Endothelial cell of umbilical vein (primary cell): ENCODE measurements around the gene ELMO2. TPM values are rescaled to one million over a fixed set of nuclear protein-coding genes. Genes with fewer than 3 reads are reported as not detected.

Experiments used
- BruUV-seq: library from RNA; stranded (reverse); fragments of 400-500 nt; replicated peaks from 2 replicates; lab custom pipeline; 2021; lab: Mats Ljungman, UMichigan
- CTCF ChIA-PET: fragments of 300-600, 350-600 bp; sonication (Branson Sonifier 250); formaldehyde crosslinking; loops from one replicate; lab custom pipeline; 2021; ENCODE audit warnings: antibody characterized with exemption, inconsistent platforms; lab: Charles Lee
- POLR2A ChIA-PET: fragments of 300-600, 350-600 bp; sonication (Branson Sonifier 250); formaldehyde crosslinking; loops from one replicate; lab custom pipeline; 2021; ENCODE audit warnings: antibody characterized with exemption, inconsistent platforms; lab: Charles Lee
- DNase-seq: peaks from one replicate; pipeline ENCODE4 v3.0.0-alpha.2; 2011; ENCODE audit warnings: low read depth, low spot score
- FAIRE-seq: peaks from 2 replicates; lab custom pipeline; 2011; peaks lifted over from hg19 to GRCh38; lab: Jason Lieb, UNC
- H2AFZ ChIP-seq: 2 replicates; pipeline ENCODE4 v1.6.0; 2012; ENCODE audit warnings: low read depth, low read length, control low read depth, inconsistent platforms
- H3K27ac ChIP-seq: 2 replicates; pipeline ENCODE4 v1.5.1; 2011; ENCODE audit warnings: low read depth, mild to moderate bottlenecking, control low read depth, low read length, moderate library complexity; ENCODE audit not compliant: insufficient read depth
- H3K27me3 ChIP-seq, 2 experiments: 2 replicates each; pipeline versions ENCODE4 v1.6.0 to v1.6.1; 2011; ENCODE audit warnings: low read length in 2 of 2, mixed read lengths in 1 of 2; ENCODE audit not compliant: control insufficient read depth in 2 of 2, insufficient read depth in 2 of 2
- H3K36me3 ChIP-seq, 2 experiments: 2 replicates in 1 of 2; 3 replicates in 1 of 2; pipeline ENCODE4 v1.5.1; 2011; ENCODE audit warnings: low read length in 2 of 2, mild to moderate bottlenecking in 1 of 2, moderate library complexity in 1 of 2; ENCODE audit not compliant: control insufficient read depth in 2 of 2, insufficient read depth in 2 of 2; ENCODE audit errors: extremely low read depth in 1 of 2
- H3K4me1 ChIP-seq: 3 replicates; pipeline ENCODE4 v1.5.1; 2011; ENCODE audit warnings: mild to moderate bottlenecking, low read length; ENCODE audit not compliant: control insufficient read depth, insufficient read depth; ENCODE audit errors: extremely low read depth
- H3K4me2 ChIP-seq: 2 replicates; pipeline ENCODE4 v1.6.1; 2011; ENCODE audit warnings: low read length, control low read depth, mixed read lengths; ENCODE audit not compliant: insufficient read depth
- H3K4me3 ChIP-seq, 3 experiments: fragments of 200-600 bp in 1 of 3; sonication (generic), shearing (Covaris generic) in 1 of 3; replicated peaks in 1 of 3; 2 replicates each; pipeline ENCODE4 v1.5.1; 2011 to 2016; ENCODE audit warnings: control low read depth in 3 of 3, low read length in 3 of 3, mild to moderate bottlenecking in 2 of 3, inconsistent platforms in 1 of 3, low read depth in 1 of 3, moderate library complexity in 1 of 3; ENCODE audit not compliant: insufficient read depth in 1 of 3
- H3K79me2 ChIP-seq: 2 replicates; pipeline ENCODE4 v1.6.0; 2012; ENCODE audit warnings: low read length, inconsistent platforms; ENCODE audit not compliant: control insufficient read depth, insufficient read depth
- H3K9ac ChIP-seq: replicated peaks from 2 replicates; pipeline ENCODE3; 2011; ENCODE audit warnings: low read length, control low read depth; ENCODE audit not compliant: insufficient read depth; ENCODE audit errors: extremely low read depth
- H3K9me1 ChIP-seq: replicated peaks from 3 replicates; pipeline ENCODE4 v1.6.0; 2011; ENCODE audit warnings: mild to moderate bottlenecking, low read length; ENCODE audit not compliant: control insufficient read depth, insufficient read depth; ENCODE audit errors: extremely low read depth
- H3K9me3 ChIP-seq: replicated peaks from 2 replicates; pipeline ENCODE4 v1.5.1; 2012; ENCODE audit warnings: low read length, inconsistent platforms; ENCODE audit not compliant: control insufficient read depth, insufficient read depth
- H4K20me1 ChIP-seq: replicated peaks from 2 replicates; pipeline ENCODE3; 2011; ENCODE audit warnings: mild to moderate bottlenecking, low read length; ENCODE audit not compliant: control insufficient read depth, insufficient read depth; ENCODE audit errors: extremely low read depth
- CTCF ChIP-seq, 2 donors: IDR thresholded peaks; 1 replicate in 1 of 2; 2 replicates in 1 of 2; pipeline ENCODE4 v1.5.1; 2011; ENCODE audit warnings: low read length in 2 of 2, mild to moderate bottlenecking in 2 of 2, moderate library complexity in 2 of 2, control low read depth in 1 of 2, inconsistent platforms in 1 of 2, low read depth in 1 of 2; ENCODE audit not compliant: insufficient read depth in 1 of 2; ENCODE audit errors: extremely low read depth in 1 of 2
- EZH2 ChIP-seq: IDR thresholded peaks from 2 replicates; pipeline ENCODE4 v1.6.1; 2012; ENCODE audit warnings: borderline replicate concordance, low read depth, mild to moderate bottlenecking, moderate library complexity, low read length, inconsistent platforms; ENCODE audit not compliant: severe bottlenecking
- FOS ChIP-seq: IDR thresholded peaks from 2 replicates; pipeline ENCODE4 v1.6.1; 2011; ENCODE audit warnings: mild to moderate bottlenecking, low read length, moderate library complexity, borderline replicate concordance; ENCODE audit not compliant: insufficient read depth
- GATA2 ChIP-seq: IDR thresholded peaks from 2 replicates; pipeline ENCODE4 v1.7.0; 2011; ENCODE audit warnings: low read depth, mild to moderate bottlenecking, moderate library complexity, mixed read lengths, low read length; ENCODE audit not compliant: insufficient read length, insufficient read depth
- JUN ChIP-seq: IDR thresholded peaks from 2 replicates; pipeline ENCODE4 v1.6.1; 2011; ENCODE audit warnings: borderline replicate concordance, low read depth; ENCODE audit not compliant: insufficient read length, insufficient read depth
- MAX ChIP-seq: IDR thresholded peaks from 2 replicates; pipeline ENCODE4 v1.6.1; 2011; ENCODE audit not compliant: insufficient read depth, insufficient read length
- MYC ChIP-seq: IDR thresholded peaks from one replicate; pipeline ENCODE4 v1.6.1; 2011; ENCODE audit warnings: mild to moderate bottlenecking, low read depth, low read length
- POLR2A ChIP-seq: IDR thresholded peaks from 2 replicates; pipeline ENCODE4 v1.6.1; 2012; ENCODE audit warnings: low read depth, mild to moderate bottlenecking, control low read depth, low read length
- POLR2AphosphoS5 ChIP-seq: IDR thresholded peaks from 2 replicates; pipeline ENCODE4 v1.6.1; 2012; ENCODE audit warnings: low read depth, mild to moderate bottlenecking, control low read depth, low read length, moderate library complexity; ENCODE audit not compliant: insufficient read depth
- dilution Hi-C: fragments of 300-500 bp; cut with MboI; formaldehyde crosslinking; loops from one replicate; pipeline ENCODE4 v1.15.0; 2019; ENCODE audit warnings: low sequenced_read_pairs; ENCODE audit not compliant: extremely low pct_ligation_motif_present
- intact Hi-C: fragments of 100-400 bp; cut with micrococcal nuclease; formaldehyde crosslinking; loops from one replicate; pipeline ENCODE4 v1.10.0; 2022
- polyA plus RNA-seq, 4 experiments: library from polyadenylated mRNA; depleted of rRNA in 3 of 4; stranded (reverse) in 3 of 4; unstranded in 1 of 4; fragments of >200 nt; gene quantifications; 2 replicates each; pipeline versions ENCODE4 v1.2.1 to v1.2.3, GENCODE V29; 2011 to 2012; ENCODE audit warnings: missing spikeins in 1 of 4
- total RNA-seq: library from RNA; stranded (reverse); gene quantifications from 2 replicates; pipeline ENCODE4 v1.2.3, GENCODE V29; 2021

Gene ELMO2
- total and polyA plus RNA-seq, 2 donors (not counting 3 experiments of a cell fraction or from before 2014, with no cell fraction given), result 35.1 to 43.5 TPM

GRCh38 chr20:46411637-46412036 is 5.2 kb upstream of the ELMO2 start:
- H4K20me1 ChIP-seq, result no peaks in the 10 kb centered on the region
- H3K9ac ChIP-seq, result no peak overlapping the region
- POLR2A ChIA-PET, result no interaction called here
- H3K9me3 ChIP-seq, result no peaks in the 10 kb centered on the region
- no peak overlapping the region for H3K27ac ChIP-seq
- H3K4me2 ChIP-seq, result no peak overlapping the region
- intact Hi-C loops (loop anchor here (1.0 kb wide), 3 partner anchors 47 to 279 kb away; partner anchors contain the start of gene CDH22), dilution Hi-C loops (no loop called here)
- peaks cover 8% of the 10 kb centered on the region for H3K4me1 ChIP-seq
- no peaks in the 10 kb centered on the region for H3K36me3 ChIP-seq
- FAIRE-seq (no peak), DNase-seq (no peak)
- CTCF ChIA-PET, result interaction anchor here (0.8 to 2.0 kb wide), 8 partner anchors 9 to 283 kb away, joined by 3 to 12 read pairs (median 5); no protein-coding TSS in a partner anchor
- no peaks in the 10 kb centered on the region for H3K9me1 ChIP-seq
- H3K79me2 ChIP-seq, result no peaks in the 10 kb centered on the region
- H2AFZ ChIP-seq, result no peak overlapping the region
- H3K4me3 ChIP-seq, result no peak overlapping the region
- BruUV-seq, result no TSS peak
- TF ChIP-seq POLR2A, result no peak
- no peak for TF ChIP-seq MYC
- no peak for TF ChIP-seq JUN
- TF ChIP-seq POLR2AphosphoS5, result no peak
- TF ChIP-seq EZH2, result no peak
- no peak for TF ChIP-seq FOS
- no peak for TF ChIP-seq CTCF (IDR thresholded peaks at IDR 0.05; ENCODE audit: extremely low read depth in 1 of 2, insufficient read depth in 1 of 2, low read depth in 1 of 2, low read length in 2 of 2)
- TF ChIP-seq GATA2, result no peak
- TF ChIP-seq MAX, result no peak
- peaks cover 5 to 17% of the 10 kb centered on the region in 2 experiments for H3K27me3 ChIP-seq
